Measurements from ENCODE around the gene PFN4. TPM values are rescaled to one million over a fixed set of nuclear protein-coding genes. Genes with fewer than 3 reads are reported as not detected.

Gene PFN4
- total RNA-seq, 3 donors from 2014 or later (not counting 1 experiment from before 2014, with no cell fraction given): not detected

- WGBS (ENCODE audit: insufficient coverage): 100% methylated on average over 4 of the region's 5 CpGs
- H3K36me3 ChIP-seq (ENCODE audit: control insufficient read depth, insufficient read depth, low read length): no peaks in the 10 kb centered on the region
- H3K27ac ChIP-seq (ENCODE audit: low read length): no peak overlapping the region
- intact Hi-C loops (cut with micrococcal nuclease): no loop called here
- Mint-ChIP-seq H3K27me3 (ENCODE audit: low read depth in 2 of 2) (no peaks in the 10 kb centered on the region), H3K4me1 (peaks cover 15 to 23% of the 10 kb centered on the region in 2 donors), H3K36me3 (no peaks in the 10 kb centered on the region), H3K9me3 (no peaks in the 10 kb centered on the region), H3K4me3 (no peak overlapping the region), H3K27ac (peak overlapping the region in 1 of 2 donors; percentile 86)
- DNase-seq: no peak
- H3K4me1 ChIP-seq (ENCODE audit: control insufficient read depth, insufficient read depth, low read length): peaks cover 11% of the 10 kb centered on the region
- no peak overlapping the region for H3K4me3 ChIP-seq (ENCODE audit: low read length)
- no peaks in the 10 kb centered on the region for H3K27me3 ChIP-seq (ENCODE audit: control insufficient read depth, insufficient read depth, low read length)
- no peak for ATAC-seq
- TF ChIP-seq CTCF (IDR thresholded peaks at IDR 0.05): no peak
- H3K9me3 ChIP-seq (ENCODE audit: control insufficient read depth, insufficient read depth, low read length): no peaks in the 10 kb centered on the region
Measured at GRCh38 chr2:24121066-24121465, 2.1 kb downstream of the PFN4 start.

GRCh38 chr2:24117902-24118301 lies 5.2 kb downstream of the PFN4 start:
- Histone ChIP-seq H3K36me3 (ENCODE audit: control insufficient read depth, insufficient read depth, low read length) (no peaks in the 10 kb centered on the region), H3K4me3 (ENCODE audit: low read length) (no peak overlapping the region), H3K4me1 (ENCODE audit: control insufficient read depth, insufficient read depth, low read length) (peaks cover 3% of the 10 kb centered on the region), H3K27me3 (ENCODE audit: control insufficient read depth, insufficient read depth, low read length) (no peaks in the 10 kb centered on the region), H3K9me3 (ENCODE audit: control insufficient read depth, insufficient read depth, low read length) (no peaks in the 10 kb centered on the region), H3K27ac (ENCODE audit: low read length) (no peak overlapping the region)
- 100% methylated on average over 1 of the region's 1 CpG for WGBS (ENCODE audit: insufficient coverage)
- H3K36me3 Mint-ChIP-seq: no peaks in the 10 kb centered on the region
- H3K9me3 Mint-ChIP-seq: no peaks in the 10 kb centered on the region
- no peak overlapping the region for H3K27ac Mint-ChIP-seq
- DNase-seq (no peak), ATAC-seq (no peak)
- no peak for TF ChIP-seq CTCF (IDR thresholded peaks at IDR 0.05)
- intact Hi-C loops (cut with micrococcal nuclease): no loop called here
- H3K27me3 Mint-ChIP-seq (ENCODE audit: low read depth in 2 of 2): no peaks in the 10 kb centered on the region
- peaks cover 6 to 7% of the 10 kb centered on the region in 2 donors for H3K4me1 Mint-ChIP-seq
- no peak overlapping the region for H3K4me3 Mint-ChIP-seq

- no peaks in the 10 kb centered on the region for H3K27me3 Mint-ChIP-seq (ENCODE audit: low read depth in 2 of 2)
- no peak overlapping the region for H3K4me3 Mint-ChIP-seq
- WGBS (ENCODE audit: insufficient coverage): no CpG with 5 or more reads among the region's 2 CpGs
- H3K9me3 Mint-ChIP-seq: no peaks in the 10 kb centered on the region
- no peaks in the 10 kb centered on the region for H3K36me3 Mint-ChIP-seq
- H3K27ac ChIP-seq (ENCODE audit: low read length): no peak overlapping the region
- ATAC-seq (no peak), DNase-seq (no peak)
- H3K4me1 ChIP-seq (ENCODE audit: control insufficient read depth, insufficient read depth, low read length): no peaks in the 10 kb centered on the region
- no peak overlapping the region for H3K27ac Mint-ChIP-seq
- no peak overlapping the region for H3K4me3 ChIP-seq (ENCODE audit: low read length)
- H3K27me3 ChIP-seq (ENCODE audit: control insufficient read depth, insufficient read depth, low read length): no peaks in the 10 kb centered on the region
- no peaks in the 10 kb centered on the region for H3K36me3 ChIP-seq (ENCODE audit: control insufficient read depth, insufficient read depth, low read length)
- no peaks in the 10 kb centered on the region for H3K9me3 ChIP-seq (ENCODE audit: control insufficient read depth, insufficient read depth, low read length)
- intact Hi-C loops (cut with micrococcal nuclease): no loop called here
- no peak for TF ChIP-seq CTCF (IDR thresholded peaks at IDR 0.05)
- H3K4me1 Mint-ChIP-seq: no peaks in the 10 kb centered on the region
Measured at GRCh38 chr2:24115057-24115456, 8.1 kb downstream of the PFN4 start.

GRCh38 chr2:24111407-24111901 lies 11.7 kb downstream of the PFN4 start:
- ATAC-seq (no peak), DNase-seq (no peak)
- Histone ChIP-seq H3K36me3 (ENCODE audit: control insufficient read depth, insufficient read depth, low read length) (no peaks in the 10 kb centered on the region), H3K4me3 (ENCODE audit: low read length) (no peak overlapping the region), H3K9me3 (ENCODE audit: control insufficient read depth, insufficient read depth, low read length) (no peaks in the 10 kb centered on the region), H3K27me3 (ENCODE audit: control insufficient read depth, insufficient read depth, low read length) (no peaks in the 10 kb centered on the region), H3K4me1 (ENCODE audit: control insufficient read depth, insufficient read depth, low read length) (no peaks in the 10 kb centered on the region), H3K27ac (ENCODE audit: low read length) (no peak overlapping the region)
- TF ChIP-seq CTCF (IDR thresholded peaks at IDR 0.05): no peak
- peaks cover 2 to 3% of the 10 kb centered on the region in 2 donors for H3K9me3 Mint-ChIP-seq
- 94% methylated on average over 2 of the region's 2 CpGs for WGBS (ENCODE audit: insufficient coverage)
- no peak overlapping the region for H3K27ac Mint-ChIP-seq
- no peaks in the 10 kb centered on the region for H3K4me1 Mint-ChIP-seq
- no peak overlapping the region for H3K4me3 Mint-ChIP-seq
- intact Hi-C loops (cut with micrococcal nuclease): no loop called here
- no peaks in the 10 kb centered on the region for H3K27me3 Mint-ChIP-seq (ENCODE audit: low read depth in 2 of 2)
- H3K36me3 Mint-ChIP-seq: no peaks in the 10 kb centered on the region

Data from natural killer cell (primary cell).